Loucy (cell line): ENCODE results near the gene TGFBI.

Experiments
- EZH2phosphoT487 ChIP-seq: fragments of 200-600 bp; IDR thresholded peaks from 2 replicates; pipeline ENCODE4 v1.6.1; 2018; ENCODE audit warnings: antibody characterized with exemption, mild to moderate bottlenecking, moderate library complexity, borderline replicate concordance
- TF ChIP-seq, protein P1 (sequence below): fragments of 200-600 bp; sonication (generic); conservative IDR thresholded peaks from 2 replicates; pipeline ENCODE4 v1.5.1; 2014; ENCODE audit warnings: mild to moderate bottlenecking, antibody characterized with exemption, low read length

DNA sequence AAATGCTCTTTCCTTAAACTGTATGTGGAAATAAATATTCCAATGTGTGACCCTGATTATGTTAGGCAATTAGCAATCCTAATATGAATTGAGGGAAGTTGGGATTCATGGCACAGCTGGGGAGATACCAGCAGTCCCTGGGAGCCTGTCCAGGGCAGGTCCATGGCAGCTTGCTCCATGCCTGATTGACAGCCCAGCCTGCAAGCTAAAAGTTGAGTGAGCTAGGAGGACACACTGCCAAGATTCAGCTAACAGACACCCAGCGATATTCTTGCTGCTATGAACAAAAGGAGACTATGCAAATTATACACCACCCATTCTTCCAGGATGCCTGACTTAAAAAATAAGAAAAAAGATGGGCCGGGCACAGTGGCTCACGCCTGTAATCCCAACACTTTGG lies 6.2 kb downstream of the TGFBI start:
- TF ChIP-seq, protein P1, sequence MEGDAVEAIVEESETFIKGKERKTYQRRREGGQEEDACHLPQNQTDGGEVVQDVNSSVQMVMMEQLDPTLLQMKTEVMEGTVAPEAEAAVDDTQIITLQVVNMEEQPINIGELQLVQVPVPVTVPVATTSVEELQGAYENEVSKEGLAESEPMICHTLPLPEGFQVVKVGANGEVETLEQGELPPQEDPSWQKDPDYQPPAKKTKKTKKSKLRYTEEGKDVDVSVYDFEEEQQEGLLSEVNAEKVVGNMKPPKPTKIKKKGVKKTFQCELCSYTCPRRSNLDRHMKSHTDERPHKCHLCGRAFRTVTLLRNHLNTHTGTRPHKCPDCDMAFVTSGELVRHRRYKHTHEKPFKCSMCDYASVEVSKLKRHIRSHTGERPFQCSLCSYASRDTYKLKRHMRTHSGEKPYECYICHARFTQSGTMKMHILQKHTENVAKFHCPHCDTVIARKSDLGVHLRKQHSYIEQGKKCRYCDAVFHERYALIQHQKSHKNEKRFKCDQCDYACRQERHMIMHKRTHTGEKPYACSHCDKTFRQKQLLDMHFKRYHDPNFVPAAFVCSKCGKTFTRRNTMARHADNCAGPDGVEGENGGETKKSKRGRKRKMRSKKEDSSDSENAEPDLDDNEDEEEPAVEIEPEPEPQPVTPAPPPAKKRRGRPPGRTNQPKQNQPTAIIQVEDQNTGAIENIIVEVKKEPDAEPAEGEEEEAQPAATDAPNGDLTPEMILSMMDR: no peak
- TF ChIP-seq EZH2phosphoT487: no peak
